NCI-H1048 (cell line): ENCODE measurements around the gene HNF1A.
"Not testable (repeated sequence)": the region's sequence is repeated elsewhere in the genome, so short reads cannot be mapped to it uniquely, and the experiment has no call there.

ENCODE experiments used
- DNase-seq: peaks from one replicate; lab custom pipeline; 2025; lab: John Stamatoyannopoulos, UW

Gene HNF1A, protein sequence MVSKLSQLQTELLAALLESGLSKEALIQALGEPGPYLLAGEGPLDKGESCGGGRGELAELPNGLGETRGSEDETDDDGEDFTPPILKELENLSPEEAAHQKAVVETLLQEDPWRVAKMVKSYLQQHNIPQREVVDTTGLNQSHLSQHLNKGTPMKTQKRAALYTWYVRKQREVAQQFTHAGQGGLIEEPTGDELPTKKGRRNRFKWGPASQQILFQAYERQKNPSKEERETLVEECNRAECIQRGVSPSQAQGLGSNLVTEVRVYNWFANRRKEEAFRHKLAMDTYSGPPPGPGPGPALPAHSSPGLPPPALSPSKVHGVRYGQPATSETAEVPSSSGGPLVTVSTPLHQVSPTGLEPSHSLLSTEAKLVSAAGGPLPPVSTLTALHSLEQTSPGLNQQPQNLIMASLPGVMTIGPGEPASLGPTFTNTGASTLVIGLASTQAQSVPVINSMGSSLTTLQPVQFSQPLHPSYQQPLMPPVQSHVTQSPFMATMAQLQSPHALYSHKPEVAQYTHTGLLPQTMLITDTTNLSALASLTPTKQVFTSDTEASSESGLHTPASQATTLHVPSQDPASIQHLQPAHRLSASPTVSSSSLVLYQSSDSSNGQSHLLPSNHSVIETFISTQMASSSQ

DNA sequence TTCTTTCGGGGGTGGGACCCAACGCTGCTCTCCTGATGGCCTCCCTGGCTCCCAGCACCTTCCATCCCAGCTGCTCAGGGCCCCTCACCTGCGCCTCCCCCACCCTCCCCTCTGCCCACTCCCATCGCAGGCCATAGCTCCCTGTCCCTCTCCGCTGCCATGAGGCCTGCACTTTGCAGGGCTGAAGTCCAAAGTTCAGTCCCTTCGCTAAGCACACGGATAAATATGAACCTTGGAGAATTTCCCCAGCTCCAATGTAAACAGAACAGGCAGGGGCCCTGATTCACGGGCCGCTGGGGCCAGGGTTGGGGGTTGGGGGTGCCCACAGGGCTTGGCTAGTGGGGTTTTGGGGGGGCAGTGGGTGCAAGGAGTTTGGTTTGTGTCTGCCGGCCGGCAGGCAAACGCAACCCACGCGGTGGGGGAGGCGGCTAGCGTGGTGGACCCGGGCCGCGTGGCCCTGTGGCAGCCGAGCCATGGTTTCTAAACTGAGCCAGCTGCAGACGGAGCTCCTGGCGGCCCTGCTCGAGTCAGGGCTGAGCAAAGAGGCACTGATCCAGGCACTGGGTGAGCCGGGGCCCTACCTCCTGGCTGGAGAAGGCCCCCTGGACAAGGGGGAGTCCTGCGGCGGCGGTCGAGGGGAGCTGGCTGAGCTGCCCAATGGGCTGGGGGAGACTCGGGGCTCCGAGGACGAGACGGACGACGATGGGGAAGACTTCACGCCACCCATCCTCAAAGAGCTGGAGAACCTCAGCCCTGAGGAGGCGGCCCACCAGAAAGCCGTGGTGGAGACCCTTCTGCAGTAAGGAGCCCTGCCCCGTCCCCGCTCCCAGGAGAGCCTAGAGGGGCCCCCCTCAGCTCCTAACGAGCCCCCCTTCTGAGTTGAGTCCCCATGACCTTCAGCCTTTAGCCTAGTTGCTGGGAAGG, at the start of gene HNF1A:
TSS of gene HNF1A (plus strand) at position 248 of the 924 bp plus-strand sequence. CDS start at position 474, 226 bp downstream.
- DNase-seq = no peak

DNA sequence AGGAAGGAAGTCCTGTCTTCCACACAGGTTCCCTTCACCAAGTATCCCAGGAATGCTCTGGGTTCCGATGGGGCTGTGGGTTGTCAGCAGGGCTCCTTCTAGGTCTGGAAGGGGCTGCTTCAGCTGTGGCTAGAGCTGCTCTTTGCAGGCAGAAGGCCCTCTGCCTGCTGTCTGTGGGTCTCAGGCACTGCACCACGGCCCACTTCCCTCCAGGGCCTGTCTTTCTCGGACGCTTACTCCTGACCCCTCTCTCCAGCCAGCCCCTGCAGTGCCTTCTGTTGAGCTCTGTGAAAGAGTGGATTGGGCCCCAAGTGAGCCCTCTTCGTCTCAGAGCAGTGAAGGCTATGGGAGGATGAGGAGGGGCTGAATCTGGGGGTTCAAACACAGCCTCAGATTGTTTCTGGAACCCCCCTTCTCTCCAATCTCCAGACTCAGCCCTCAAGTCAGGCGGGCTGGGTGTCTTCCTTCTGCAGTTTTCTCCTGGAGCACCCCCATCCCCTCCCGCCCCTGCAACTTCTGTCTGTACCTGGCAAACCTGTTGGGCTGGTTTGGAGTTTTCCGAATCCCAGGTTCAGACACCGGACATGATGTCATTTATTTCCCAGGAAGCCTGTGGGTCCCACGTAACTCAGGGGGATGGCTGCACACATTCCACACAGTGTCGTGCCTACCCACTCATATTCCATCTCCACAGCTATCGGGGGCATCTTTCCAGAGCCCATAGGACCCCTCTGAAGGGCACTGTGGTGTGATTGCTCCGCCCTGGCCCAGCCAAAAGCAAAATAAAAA, 49.3 kb upstream of the HNF1A start:
- no peak for DNase-seq

DNA sequence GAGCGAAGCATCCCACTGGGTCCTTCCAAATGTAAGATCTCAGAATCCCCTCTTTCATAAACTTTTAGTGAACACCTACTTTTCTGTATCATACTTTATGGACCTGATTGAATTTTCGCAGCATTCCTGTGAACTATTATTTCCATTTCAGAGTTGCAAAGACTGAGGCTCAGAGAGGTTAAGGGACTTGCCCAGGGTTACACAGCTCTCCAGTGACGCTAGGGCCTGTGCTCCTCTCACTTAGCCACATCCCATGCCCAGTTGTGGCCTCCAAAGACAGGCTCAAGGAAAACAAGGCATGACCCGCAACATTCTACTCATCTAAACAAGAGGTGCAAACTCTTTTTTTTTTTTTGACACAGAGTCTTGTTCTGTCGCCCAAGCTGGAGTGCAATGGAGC, 48.3 kb upstream of the HNF1A start:
- no peak for DNase-seq

DNA sequence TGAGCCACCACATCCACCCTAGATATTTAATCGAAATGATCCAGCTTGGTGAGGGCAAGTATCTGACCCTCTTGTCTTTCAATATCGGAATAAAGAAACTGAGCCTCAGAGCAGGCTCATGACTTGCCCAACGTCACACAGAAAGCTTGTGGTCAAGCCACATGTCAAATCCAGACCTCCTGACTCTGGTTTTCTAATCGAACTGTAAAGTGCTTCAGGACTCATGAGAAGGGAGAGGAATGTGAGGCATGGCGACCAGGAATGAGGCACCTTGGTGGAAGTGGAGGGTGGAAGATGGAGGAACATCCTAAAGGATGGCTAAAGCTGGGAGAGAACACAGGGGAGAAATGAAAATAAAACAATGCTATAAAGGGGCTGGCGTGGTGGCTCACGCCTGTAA, 46.3 kb upstream of the HNF1A start:
- no peak for DNase-seq

DNA sequence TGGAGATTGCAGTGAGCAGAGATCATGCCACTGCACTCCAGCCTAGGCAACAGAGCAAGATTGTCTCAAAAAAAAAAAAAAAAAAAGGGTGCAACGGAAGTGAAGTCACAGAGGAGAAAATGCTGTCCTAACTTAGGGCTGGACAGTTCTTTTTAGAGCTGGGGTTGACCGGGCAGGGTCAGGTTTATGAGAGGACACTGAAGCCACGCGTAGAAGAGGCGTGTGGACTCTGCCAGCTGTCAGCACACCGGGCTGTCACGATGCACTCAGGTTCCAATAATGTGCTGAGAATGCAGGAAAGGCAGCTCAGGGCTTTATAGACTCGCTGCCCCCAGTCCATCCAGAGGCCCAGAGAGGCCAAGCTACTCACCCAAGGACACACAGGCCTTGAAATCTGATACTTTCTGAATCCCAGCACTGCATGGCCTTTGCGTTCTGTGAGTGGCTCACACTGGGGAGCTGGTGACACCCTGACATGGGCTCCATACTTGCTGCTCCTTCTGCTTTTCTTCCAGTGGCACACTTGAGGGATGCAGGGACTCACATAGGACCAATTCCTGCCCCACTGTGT, 45.3 kb upstream of the HNF1A start:
- no peak for DNase-seq

DNA sequence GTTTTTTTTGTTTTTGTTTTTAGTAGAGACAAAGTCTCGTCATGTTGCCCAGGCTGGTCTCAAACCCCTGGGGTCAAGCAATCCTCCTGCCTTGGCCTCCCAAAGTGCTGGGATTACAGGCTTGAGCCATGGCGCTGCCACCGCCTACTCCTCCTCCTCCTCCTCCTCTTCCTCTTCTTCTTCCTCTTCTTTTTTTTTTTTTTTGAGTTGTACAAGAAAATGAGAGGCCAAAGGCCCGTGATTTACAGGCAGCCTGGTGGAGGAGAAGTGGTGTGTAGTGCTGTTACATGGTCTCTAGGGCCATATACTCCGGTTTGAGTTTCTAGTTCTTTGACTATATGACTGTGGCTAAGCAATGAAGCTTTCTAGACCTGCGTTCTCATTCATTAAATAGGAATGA, 44.6 kb upstream of the HNF1A start:
- no peak for DNase-seq

DNA sequence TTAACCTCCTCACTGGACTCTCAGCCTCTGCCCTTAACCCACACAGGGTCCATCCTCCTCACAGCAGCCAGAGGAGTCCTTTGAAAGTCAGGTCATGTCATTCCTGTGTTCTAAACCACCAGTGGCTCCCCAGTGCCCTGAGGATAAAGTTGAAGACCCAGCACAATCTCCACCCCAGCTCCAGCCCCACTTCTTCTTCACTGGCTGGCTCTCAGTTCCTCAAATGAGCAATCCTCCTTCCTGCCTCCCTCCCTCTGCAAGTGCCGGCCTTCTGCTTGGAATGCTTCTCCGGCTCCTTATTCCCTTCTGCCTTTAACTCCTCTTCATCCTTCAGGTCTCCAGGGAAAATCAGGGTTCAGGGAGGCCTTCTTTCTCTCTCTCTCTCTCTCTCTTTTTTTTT, 42.1 kb upstream of the HNF1A start:
- DNase-seq = no peak

DNA sequence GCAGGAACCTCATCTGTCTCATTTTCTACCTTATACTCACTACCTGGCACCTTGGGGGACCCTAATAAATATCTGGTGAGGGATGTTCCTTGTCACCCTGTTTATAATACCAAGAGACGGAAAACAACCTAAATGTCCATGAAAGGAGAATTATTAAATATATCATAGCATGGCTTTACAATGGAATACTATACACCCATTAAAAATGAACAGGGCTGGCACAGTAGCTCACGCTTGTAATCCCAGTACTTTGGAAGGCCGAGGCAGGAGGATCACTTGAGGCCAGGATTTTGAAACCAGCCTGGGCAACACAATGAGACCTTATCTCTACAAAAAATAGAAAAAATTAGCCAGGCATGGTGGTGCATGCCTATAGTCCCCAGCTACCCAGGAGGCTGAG, 39.8 kb upstream of the HNF1A start:
- DNase-seq = no peak

DNA sequence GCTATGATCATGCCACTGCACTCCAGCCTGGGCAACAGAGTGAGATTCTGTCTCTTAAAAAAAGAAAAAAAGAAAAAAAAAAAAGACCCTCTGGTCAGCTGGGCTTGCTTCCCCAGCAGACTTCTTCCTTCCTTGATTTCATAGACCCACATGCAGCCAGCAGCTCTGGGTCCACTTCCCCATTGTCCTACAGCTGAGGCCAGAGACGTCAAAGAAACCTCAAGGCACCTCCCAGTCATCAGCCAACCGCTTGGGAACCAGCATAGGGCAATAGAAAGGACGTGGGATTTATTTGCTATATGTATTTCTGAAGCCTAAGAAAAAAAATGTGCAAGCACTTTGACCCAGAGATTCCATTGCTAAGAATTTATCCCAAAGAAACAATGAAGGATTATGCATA, 38.8 kb upstream of the HNF1A start:
- DNase-seq = no peak

DNA sequence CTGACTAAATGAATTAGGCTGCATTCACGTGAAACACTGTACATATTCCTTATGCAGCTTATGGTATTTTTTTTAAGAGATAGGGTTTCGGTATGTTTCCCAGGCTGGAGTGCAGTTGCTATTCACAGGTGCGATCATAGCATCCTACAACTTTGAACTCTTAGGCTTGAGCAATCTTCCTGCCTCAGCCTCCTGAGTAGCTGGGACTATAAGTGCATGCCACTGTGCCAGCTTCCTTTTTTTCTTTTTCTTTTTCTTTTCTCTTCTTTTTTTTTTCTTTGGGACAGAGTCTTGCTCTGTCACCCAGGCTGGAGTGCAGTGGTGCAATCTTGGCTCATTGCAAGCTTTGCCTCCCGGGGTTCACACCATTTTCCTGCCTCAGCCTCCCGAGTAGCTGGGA, 38.3 kb upstream of the HNF1A start:
- DNase-seq = no peak

DNA sequence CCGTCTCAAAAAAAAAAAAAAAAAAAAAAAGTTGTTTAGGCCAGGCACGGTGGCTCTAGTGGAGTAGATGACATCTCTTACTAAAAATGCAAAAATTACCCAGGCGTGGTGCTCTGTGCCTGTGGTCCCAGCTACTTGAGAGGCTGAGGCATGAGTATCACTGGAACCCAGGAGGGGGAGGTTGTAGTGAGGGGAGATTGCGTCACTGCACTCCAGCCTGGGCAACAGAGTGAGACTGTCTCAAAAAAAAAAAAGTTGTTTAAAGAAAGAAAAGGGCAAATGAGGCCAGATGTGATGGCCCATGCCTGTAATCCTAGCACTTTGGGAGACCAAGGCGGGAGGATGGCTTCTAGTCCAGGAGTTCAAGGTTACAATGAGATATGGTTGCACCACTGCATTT, 37.5 kb upstream of the HNF1A start:
- no peak for DNase-seq

DNA sequence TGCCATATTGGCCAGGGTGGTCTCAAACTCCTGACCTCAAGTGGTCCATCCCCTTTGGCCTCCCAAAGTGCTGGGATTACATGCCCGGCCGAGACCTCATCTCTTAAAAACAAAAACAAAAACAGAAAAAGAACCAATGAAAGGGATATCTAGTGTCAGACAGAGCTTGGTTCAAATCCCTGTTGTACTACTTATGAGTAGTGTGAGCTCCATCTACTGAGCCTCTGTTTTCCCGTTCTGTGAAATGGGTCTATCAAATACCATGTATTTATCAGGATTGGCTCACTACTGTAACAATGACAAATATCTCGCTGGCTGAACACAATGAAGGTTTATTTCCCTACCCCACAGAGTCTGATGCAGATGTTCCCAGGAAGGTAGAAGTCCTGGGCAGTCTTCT, 36.9 kb upstream of the HNF1A start:
- DNase-seq = no peak

DNA sequence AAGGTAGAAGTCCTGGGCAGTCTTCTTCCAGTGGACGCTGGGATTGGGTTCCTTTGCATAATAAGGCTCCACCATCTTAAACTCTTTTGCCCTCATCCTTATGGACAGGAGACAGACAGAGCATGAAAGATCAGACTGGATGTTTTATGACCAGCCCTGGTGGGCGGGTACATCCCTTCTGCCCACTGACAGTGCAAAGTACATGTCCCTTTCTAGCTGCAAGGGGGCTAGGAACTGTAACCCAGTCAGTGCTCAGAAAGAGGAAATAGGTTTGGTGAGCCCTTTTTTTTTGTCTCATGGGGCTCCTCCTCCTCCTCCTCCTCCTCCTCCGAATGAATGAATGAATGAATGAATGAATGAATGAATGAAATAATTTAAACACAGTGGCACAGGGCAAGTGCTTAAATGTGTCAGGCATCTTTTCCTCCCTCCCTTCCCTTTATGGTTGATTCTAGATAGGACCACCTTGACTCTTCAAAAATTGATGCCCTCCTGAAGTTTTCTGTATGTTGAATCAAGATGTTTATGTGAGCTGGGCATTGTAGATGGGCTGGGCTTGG, 36.4 kb upstream of the HNF1A start:
- no peak for DNase-seq

DNA sequence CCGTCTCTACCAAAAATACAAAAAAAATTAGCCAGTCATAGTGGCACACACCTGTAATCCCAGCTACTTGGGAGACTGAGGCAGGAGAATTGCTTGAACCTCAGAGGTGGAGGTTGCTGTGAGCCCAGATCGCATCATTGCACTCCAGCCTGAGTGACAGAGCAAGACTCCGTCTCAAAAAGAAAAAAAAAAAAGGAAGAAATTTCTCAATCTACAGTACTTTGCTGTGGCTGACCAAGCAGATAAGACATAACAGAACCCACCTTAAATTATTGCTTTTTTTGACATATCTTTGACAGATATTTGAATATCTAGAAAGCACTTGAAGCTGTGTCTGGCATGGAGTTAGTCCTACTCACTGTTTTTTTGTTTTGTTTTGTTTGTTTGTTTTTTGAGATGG, 34.9 kb upstream of the HNF1A start:
- no peak for DNase-seq

DNA sequence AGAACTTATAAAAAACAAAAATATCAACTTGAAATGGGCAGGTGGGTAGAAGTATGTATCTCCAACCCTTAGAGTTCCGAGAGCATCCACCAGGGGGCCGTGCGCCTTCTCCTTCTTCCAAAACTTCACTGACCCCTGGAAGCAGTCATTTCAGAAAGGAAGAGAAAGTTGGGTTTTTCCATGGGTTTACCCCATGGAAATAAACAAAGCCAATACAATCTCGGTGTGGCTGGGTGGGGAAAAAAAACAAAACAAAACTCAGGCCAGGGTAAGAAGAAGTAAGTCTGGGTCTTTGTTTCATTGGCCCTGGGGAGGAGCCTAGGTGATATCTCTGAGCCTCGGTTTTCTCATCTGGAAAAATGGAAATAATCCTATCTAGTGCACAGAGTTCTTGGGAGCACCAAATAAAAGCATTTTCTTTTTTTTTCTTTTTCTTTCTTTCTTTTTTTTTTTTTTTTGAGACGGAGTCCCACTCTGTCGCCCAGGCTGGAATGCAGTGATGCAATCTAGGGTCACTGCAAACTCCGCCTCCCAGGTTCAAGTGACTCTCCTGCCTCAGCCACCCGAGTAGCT, 33.6 kb upstream of the HNF1A start:
- no peak for DNase-seq

DNA sequence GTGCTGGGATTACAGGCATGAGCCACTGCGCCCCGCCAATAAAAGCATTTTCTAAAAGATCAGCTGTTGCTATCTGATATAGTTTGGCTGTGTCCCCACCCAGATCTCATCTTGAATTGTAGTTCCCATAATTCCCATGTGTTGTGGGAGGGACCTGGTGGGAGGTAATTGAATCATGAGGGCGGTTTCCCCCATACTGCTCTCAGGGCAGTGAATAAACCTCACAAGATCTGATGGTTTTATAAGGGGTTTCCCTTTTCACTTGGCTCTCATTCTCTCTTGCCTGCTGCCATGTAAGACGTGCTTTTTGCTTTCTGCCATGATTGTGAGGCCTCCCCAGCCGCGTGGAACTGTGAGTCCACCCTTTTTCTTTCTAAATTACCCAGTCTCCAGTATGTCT, 32.8 kb upstream of the HNF1A start:
- DNase-seq = not testable (repeated sequence)

DNA sequence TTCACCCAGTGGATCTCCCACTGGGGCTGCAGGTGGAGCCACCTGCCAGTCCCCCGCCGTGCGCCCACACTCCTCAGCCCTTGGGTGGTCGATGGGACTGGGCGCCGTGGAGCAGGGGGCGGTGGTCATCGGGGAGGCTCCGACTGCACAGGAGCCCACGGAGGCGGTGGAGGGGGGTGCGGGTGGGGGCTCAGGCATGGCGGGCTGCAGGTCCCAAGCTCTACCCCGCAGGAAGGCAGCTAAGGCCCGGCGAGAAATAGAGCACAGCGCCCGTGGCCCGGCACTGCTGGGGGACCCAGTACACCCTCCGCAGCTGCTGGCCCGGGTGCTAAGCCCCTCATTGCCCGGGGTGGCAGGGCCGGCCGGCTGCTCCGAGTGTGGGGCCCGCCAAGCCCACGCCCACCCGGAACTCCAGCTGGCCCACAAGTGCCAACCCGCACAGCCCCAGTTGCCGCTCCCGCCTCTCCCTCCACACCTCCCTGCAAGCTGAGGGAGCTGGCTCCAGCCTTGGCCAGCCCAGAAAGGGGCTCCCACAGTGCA, 28.0 kb upstream of the HNF1A start:
- not testable (repeated sequence) for DNase-seq

DNA sequence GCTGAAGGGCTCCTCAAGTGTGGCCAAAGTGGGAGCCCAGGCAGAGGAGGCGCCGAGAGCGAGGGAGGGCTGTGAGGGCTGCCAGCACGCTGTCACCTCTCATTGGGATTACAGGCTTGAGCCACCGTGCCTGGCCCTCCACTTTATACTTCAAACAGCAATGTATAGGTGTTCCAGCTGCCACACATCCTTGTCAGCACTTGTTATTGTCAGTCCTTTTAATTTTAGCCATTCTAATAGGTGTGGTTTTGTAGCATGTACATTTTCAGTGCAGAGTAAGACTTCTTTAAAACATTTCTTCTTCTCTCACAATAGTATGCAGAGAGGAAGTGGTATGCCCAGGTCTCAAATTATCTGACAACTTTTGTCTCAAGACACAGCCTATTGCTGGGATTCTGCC, 27.5 kb upstream of the HNF1A start:
- DNase-seq = no peak

DNA sequence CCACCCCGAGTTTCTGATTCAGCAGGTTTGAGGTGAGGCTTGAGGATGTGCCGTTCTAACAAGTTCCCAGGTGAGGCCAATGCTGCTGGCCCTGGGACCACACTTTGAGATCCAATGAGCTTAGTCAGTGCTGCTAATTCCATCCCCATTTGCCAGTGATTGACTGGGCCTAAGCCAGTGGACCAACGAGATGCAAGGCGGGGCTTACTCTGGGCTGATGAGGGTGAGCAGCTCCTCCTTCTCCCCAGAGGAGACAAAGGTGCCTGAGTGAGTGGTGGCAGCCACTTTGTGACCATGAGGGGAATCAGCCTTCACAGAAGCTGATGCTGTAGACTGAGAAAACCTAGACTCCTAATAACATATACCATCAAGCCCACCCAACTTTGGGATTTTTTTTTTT, 23.1 kb upstream of the HNF1A start:
- no peak for DNase-seq

DNA sequence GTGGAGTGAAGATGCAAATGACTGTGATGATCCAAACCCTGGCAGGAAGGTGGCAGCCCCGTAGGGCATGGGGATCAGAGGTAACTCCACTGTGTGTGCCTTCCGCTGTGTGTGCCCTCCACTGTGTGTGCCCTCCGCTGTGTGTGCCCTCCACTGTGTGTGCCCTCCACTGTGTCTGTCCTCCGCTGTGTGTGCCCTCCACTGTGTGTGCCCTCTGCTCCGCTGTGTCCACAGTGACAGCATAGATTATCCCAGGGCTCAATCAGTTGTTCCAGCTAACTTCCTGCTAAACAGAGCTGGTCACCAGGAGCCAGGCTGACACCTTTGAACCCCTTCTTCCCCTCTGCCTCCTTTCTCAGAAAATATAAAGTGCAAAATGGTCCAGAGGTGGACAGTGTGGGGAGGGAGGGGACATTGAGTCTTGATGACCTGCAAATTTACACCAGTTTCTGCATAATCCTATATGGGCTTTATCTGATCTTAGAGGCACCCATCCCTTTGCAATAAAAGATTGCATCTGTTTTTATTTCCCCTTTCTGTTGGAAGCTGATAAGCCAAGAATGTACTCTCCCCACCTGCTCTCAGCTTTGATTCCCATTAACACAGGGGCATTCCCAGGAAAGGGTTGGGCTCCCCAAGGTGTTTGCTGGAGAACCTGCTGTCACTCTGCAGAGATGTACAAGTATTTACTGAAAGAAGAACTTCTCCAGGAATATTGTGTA, 21.6 kb upstream of the HNF1A start:
- DNase-seq = no peak
